Measurements from ENCODE around the gene GNB1.

Gene GNB1

DNA sequence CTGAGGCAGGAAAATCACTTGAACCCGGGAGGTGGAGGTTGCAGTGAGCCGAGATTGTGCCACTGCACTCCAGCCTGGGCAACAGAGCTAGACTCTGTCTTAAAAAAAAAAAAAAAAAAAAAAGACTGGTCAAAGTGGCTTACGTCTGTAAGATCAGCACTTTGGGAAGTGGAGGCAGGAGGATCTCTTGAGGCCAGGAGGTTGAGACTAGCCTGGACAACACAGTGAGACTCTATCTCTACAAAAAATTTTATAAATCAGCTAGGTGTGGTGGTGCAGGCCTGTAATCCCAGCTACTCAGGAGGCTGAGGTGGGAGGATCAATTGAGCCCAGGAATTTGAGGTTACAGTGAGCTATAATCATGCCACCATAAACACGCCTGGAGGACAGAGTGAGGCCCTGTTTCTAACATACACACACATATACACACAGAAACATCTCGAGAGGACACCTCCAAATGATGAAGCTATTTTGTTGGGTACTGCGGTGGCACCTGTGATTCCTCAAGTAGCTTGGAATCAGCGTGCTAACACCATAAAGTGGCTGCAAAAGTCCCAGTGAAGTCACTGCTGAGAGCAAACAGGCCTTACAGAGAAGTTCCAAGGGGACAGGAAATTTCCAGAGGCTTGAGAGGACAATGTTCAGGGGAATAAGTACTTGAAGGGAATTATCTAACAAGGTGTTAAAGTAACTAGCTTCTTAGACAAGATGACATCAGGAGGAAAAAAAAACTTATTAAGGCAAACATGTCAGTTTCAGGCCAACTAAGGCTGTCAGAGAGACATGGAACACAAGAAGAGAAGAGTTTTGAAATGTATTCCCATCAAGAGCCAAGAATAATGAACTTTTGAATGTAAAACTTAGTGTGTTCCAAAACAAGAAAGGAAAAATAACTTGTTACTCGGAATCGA lies 114.0 kb downstream of the GNB1 start:
- H3K27me3 ChIP-seq = no peaks in the 10 kb centered on the region
- H3K9ac ChIP-seq = peak overlapping the region; percentile 100
- TF ChIP-seq Cebpa-rat (IDR thresholded peaks at IDR 0.05) = no peak
- H3K4me2 ChIP-seq = peak overlapping the region; percentile 97
- peaks cover 61% of the 10 kb centered on the region for H3K4me1 ChIP-seq
- H4K20me1 ChIP-seq = peaks cover 59% of the 10 kb centered on the region
- peak overlapping the region; percentile 100 for H3K27ac ChIP-seq
- H3K9me3 ChIP-seq = peaks cover 12% of the 10 kb centered on the region
- H3K4me3 ChIP-seq = peak overlapping the region; percentile 100
- peaks cover 29% of the 10 kb centered on the region for H3K36me3 ChIP-seq

DNA sequence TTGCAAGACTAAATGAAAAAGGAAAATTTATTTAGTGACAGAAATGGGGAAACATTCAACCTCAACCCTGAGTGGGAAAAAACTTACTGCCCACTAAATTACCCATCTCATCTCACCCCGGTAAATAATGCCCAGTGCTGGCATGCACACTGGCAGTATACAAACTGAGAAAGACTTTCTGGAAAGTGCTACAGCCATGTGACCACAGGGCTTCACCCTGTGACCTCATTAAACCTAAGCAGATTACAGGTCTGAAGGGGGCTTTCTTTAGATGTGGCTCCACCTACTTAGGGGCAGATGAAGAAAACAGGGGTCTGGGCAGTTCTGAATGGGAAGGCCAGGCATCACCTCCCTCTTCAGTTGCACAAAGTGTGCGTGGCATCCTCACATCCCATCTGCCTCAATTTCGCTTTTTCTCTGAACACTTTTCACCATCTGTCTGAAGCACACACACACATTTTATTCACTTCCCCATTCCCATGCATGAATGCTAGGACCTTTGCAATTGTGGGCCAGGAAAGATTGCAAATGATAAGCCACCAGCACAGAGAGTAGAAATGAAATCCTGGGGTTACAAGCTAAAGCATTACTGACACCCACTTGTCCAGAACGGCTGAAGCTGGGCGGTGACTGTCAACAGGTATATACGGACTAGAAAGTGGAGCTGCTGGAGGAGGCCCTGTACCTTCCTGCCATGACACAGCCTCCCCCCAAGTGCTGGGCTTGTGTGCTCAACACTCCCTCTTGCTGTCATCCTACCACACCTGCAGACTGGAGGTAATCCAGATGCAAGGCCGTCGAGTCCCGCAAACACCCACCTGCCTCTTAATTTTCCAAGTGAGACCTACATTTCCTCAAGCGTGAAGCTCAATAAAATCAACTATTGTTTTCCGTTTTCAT lies 115.3 kb downstream of the GNB1 start:
- H3K4me3 ChIP-seq = peak overlapping the region; percentile 100; the same call in 1 of the 2 replicates
- peaks cover 47% of the 10 kb centered on the region for H3K4me1 ChIP-seq
- peak overlapping the region; percentile 39 for H3K9ac ChIP-seq
- peak overlapping the region; percentile 36 for H3K27ac ChIP-seq
- H3K27me3 ChIP-seq = no peaks in the 10 kb centered on the region
- H3K36me3 ChIP-seq = peaks cover 41% of the 10 kb centered on the region
- peaks cover 60% of the 10 kb centered on the region for H4K20me1 ChIP-seq
- peaks cover 25% of the 10 kb centered on the region for H3K9me3 ChIP-seq
- TF ChIP-seq Cebpa-rat (IDR thresholded peaks at IDR 0.05) = no peak
- peak overlapping the region; percentile 97 for H3K4me2 ChIP-seq

DNA sequence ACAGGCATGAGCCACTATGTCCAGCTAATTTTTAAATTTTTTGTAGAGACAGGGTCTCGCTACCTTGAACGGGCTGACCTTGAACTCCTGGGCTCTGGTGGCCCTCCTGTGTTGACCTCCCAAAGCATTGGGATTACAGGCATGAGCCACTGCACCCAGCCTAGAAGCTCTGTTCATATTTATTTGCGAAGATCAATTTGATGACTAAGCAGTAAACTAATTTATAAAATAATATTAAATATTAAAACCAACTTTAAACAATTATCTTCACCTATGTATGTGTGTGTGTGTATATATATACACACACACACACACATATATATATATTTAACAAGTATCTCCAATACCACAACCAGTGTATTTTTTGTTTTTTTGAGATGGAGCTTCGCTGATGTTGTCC lies 117.0 kb downstream of the GNB1 start:
- no peak overlapping the region for H3K4me3 ChIP-seq
- no peaks in the 10 kb centered on the region for H3K27me3 ChIP-seq
- no peak overlapping the region for H3K9ac ChIP-seq
- no peak overlapping the region for H3K27ac ChIP-seq
- peaks cover 42% of the 10 kb centered on the region for H3K9me3 ChIP-seq
- H3K4me2 ChIP-seq = no peak overlapping the region
- H3K36me3 ChIP-seq = peaks cover 58% of the 10 kb centered on the region
- peaks cover 77% of the 10 kb centered on the region for H4K20me1 ChIP-seq
- TF ChIP-seq Cebpa-rat (IDR thresholded peaks at IDR 0.05) = no peak
- peaks cover 30% of the 10 kb centered on the region for H3K4me1 ChIP-seq

DNA sequence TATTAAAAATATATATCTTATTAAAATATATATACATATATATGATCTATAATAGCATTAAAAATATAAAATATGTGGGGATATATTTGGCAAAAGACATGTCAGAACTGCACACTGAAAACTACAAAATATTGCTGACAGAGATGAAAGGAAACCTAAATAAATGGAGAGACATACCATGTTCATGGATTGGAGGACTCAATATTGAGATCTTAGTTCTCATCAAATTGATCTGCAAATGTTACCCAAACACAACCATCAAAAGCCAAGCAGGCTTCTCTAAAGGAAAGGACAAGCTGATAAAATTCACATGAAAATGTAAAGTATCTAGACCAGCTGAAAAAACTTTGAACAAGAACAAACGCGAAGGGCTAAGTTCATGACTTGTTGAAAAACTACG lies 119.8 kb downstream of the GNB1 start:
- peaks cover 86% of the 10 kb centered on the region for H3K36me3 ChIP-seq
- H3K27me3 ChIP-seq = no peaks in the 10 kb centered on the region
- no peak overlapping the region for H3K4me2 ChIP-seq
- TF ChIP-seq Cebpa-rat (IDR thresholded peaks at IDR 0.05) = no peak
- peaks cover 91% of the 10 kb centered on the region for H4K20me1 ChIP-seq
- H3K4me3 ChIP-seq = no peak overlapping the region
- H3K9me3 ChIP-seq = peaks cover 46% of the 10 kb centered on the region
- no peak overlapping the region for H3K27ac ChIP-seq
- no peak overlapping the region for H3K9ac ChIP-seq
- peaks cover 18% of the 10 kb centered on the region for H3K4me1 ChIP-seq

DNA sequence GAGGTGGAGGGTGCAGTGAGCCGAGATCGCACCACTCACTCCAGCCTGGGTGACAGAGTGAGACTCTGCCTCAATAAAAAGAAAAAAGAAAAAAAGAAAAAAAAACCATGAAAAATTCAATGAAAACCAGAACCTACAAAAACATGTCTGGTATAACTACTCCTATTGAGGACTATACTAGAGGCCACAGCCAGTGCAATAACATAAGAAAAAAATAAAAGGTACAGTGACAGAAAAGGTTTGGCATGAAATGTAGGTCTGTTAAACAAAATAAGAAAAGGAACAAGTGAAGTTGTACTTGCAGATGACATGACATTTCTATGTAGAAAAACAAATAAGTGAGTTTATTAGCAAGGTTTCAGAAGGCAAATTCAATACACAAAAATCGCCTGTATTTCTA lies 120.8 kb downstream of the GNB1 start:
- Histone ChIP-seq H3K4me2 (no peak overlapping the region), H3K27ac (no peak overlapping the region), H3K27me3 (no peaks in the 10 kb centered on the region), H3K4me3 (no peak overlapping the region), H3K4me1 (peaks cover 8% of the 10 kb centered on the region), H3K9ac (no peak overlapping the region), H3K9me3 (peaks cover 46% of the 10 kb centered on the region), H3K36me3 (peaks cover 96% of the 10 kb centered on the region), H4K20me1 (peaks cover 91% of the 10 kb centered on the region)
- no peak for TF ChIP-seq Cebpa-rat (IDR thresholded peaks at IDR 0.05)

DNA sequence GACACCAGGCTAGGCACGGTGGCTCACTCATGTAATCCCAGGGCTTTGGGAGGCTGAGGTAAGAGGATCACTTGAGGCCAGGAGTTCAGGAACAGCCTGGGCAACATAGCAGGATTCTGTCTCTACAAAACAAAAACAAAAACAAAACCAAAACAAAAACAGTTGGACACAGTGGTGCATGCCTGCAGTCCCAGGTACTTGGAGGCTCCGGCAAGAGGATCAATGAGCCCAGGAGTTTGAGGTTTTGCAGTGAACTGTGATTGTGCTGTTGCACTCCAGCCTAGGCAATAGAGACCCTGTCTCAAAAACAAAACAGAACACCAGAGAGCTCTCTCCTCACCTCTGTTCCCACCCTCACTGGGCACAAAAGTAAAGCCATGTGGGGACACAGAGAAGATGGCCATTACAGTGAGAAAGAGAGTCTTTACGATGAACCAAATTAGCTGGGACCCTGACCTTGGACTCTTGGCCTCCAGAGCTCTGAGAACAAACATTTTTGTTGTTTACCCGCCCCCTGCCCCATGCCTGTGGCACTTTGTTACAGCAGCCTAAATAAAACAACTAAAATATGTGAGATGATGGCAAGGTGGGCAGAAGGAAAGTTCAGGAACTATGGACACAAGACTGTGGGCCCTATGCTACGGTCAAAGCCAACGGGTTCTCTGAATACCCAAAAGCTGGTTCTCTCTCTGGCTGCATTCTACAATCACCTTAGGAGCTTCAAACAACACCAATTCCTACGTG lies 122.5 kb downstream of the GNB1 start:
- Histone ChIP-seq H3K9ac (no peak overlapping the region), H3K36me3 (peaks cover 99% of the 10 kb centered on the region), H3K27me3 (no peaks in the 10 kb centered on the region), H3K4me2 (no peak overlapping the region), H3K9me3 (peaks cover 46% of the 10 kb centered on the region), H4K20me1 (peaks cover 91% of the 10 kb centered on the region), H3K27ac (no peak overlapping the region), H3K4me1 (peaks cover 14% of the 10 kb centered on the region), H3K4me3 (no peak overlapping the region)
- no peak for TF ChIP-seq Cebpa-rat (IDR thresholded peaks at IDR 0.05)

DNA sequence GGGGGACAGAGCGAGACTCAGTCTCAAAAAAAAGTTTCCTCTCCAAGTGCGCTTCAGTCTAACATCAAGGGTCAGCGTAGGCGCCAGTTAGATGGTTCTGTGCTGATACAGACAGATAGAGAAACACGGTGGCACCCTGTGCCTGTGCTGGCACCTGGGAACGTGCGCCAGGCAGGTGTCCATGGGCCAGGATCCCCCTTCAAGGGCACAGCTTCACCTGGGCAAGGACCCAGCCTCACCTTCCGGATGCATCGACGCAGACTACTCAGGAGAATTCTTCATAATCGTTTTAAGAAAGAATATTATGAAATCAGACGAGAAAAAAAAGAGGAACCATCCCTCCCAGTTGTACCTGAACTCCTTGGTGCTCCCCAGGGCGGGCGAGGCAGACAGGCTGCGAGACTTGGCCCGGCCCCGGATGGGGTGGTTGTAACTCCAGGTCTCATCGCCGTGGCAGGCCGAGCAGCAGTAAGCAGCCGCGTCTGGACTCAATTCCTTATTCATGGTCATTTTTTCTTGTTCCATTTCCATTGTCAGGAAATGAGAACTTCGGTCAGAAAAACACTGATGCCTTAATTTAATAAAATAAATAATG lies 125.9 kb downstream of the GNB1 start:
- peaks cover 100% of the 10 kb centered on the region for H4K20me1 ChIP-seq

DNA sequence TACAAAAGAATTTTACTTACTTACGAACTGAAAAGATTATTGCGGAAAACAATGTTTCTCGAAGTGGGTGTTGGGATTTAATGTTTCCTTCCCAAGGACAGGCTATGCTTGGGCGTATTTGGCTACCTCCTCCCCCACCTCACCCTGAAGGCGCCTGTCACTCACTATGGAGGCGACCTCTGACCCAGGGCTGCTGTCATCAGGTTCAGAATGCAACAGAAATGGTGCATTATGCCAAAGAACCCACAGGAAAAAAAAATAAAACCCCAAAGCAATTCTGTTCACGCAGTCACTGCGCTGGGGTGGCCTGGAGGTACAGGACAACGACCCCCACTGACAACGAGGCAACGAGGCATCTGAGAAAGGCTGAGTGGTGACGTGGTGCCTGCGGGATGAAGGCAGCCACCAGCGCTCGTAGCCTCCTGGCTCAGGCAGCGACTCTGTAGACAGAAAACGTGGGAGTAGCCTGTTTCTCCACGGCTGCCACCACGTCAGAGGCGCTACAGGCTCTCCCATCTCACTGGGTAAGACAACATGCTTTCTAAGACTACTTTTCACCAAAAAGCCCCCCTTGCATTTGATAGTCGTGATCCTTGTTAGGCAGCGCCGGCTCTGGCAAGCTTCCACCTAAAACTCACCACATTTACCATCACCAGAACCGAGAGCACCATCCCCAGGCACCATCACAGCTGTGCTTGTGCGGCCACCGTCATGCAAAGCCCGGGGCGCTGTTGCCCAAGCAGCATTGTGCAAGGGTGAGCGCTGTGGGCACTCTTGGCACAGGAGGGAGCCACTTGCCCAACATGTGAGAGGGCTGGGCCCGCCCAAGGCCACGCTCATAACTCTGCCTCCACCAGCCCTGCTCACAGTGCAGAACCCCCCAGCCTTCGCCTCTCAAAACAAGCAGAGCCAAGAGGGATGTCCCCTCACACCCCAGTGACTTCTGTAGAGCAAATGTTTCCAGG lies 126.9 kb downstream of the GNB1 start:
- H3K27ac ChIP-seq = no peak overlapping the region
- peaks cover 100% of the 10 kb centered on the region for H4K20me1 ChIP-seq
- TF ChIP-seq Cebpa-rat (IDR thresholded peaks at IDR 0.05) = peak; percentile 82
- peaks cover 5% of the 10 kb centered on the region; the same call in 1 of the 2 replicates for H3K9me3 ChIP-seq
- H3K36me3 ChIP-seq = peaks cover 100% of the 10 kb centered on the region
- H3K4me2 ChIP-seq = 0 out of 2 replicates have a peak overlapping the region, but pooled peaks have one; percentile 2
- H3K9ac ChIP-seq = no peak overlapping the region
- H3K27me3 ChIP-seq = no peaks in the 10 kb centered on the region
- H3K4me3 ChIP-seq = no peak overlapping the region
- H3K4me1 ChIP-seq = peaks cover 46% of the 10 kb centered on the region

More for the DNA sequence above, 125.9 kb downstream of the GNB1 start:
- Histone ChIP-seq H3K4me2 (0 out of 2 replicates have a peak overlapping the region, but pooled peaks have one; percentile 2), H3K9me3 (peaks cover 15% of the 10 kb centered on the region), H3K9ac (no peak overlapping the region), H3K36me3 (peaks cover 100% of the 10 kb centered on the region), H3K27ac (no peak overlapping the region), H3K4me1 (peaks cover 36% of the 10 kb centered on the region), H3K4me3 (no peak overlapping the region), H3K27me3 (no peaks in the 10 kb centered on the region)
- no peak for TF ChIP-seq Cebpa-rat (IDR thresholded peaks at IDR 0.05)
